Adrenal gland (tissue), 5 donors: ENCODE data around the gene KRTAP5-2.

Experiments
- CTCF ChIP-seq, 6 experiments: fragments of 450-650 bp in 4 of 6; fragments of 200-600 bp in 2 of 6; sonication (generic) in 1 of 6; IDR thresholded peaks; 1 replicate in 5 of 6; 2 replicates in 1 of 6; pipeline versions ENCODE4 v1.5.1 to v1.8.0; 2016 to 2021; ENCODE audit warnings: antibody characterized with exemption in 6 of 6, mild to moderate bottlenecking in 2 of 6, moderate library complexity in 1 of 6
- POLR2A ChIP-seq, 2 donors: fragments of 450-650 bp; IDR thresholded peaks; one replicate each; pipeline ENCODE4 v1.6.1; 2017; ENCODE audit warnings: antibody characterized with exemption in 2 of 2, mild to moderate bottlenecking in 2 of 2, moderate library complexity in 1 of 2
- donor health status: DM: no; HTN: no; CAD: no.

- TF ChIP-seq CTCF (IDR thresholded peaks at IDR 0.05) = no peak
- TF ChIP-seq POLR2A (IDR thresholded peaks at IDR 0.05) = no peak
Measured at GRCh38 chr11:1630271-1630670, 32.2 kb upstream of the KRTAP5-2 start.
